ENCODE measurements around the gene MED27.

DNA sequence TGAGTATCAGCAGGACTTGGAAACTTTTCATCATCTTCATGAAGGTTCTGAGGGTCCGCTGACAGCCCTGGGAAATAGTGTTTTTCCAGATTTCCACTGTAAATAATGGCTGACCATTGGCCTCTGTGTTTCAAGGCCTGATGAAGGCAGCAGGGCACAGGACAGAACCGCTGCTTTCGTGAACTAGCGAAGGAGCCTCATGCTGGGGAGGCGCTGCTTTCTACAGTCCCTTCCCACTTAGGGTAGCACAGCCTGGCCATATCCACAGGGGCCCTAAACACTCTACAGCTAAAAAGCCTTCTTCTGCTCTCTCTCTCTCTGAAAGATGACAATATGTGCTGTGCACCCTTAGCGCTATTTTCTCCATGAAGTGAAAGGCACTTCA is 118.2 kb downstream of the MED27 start:
- TF ChIP-seq, protein P1, sequence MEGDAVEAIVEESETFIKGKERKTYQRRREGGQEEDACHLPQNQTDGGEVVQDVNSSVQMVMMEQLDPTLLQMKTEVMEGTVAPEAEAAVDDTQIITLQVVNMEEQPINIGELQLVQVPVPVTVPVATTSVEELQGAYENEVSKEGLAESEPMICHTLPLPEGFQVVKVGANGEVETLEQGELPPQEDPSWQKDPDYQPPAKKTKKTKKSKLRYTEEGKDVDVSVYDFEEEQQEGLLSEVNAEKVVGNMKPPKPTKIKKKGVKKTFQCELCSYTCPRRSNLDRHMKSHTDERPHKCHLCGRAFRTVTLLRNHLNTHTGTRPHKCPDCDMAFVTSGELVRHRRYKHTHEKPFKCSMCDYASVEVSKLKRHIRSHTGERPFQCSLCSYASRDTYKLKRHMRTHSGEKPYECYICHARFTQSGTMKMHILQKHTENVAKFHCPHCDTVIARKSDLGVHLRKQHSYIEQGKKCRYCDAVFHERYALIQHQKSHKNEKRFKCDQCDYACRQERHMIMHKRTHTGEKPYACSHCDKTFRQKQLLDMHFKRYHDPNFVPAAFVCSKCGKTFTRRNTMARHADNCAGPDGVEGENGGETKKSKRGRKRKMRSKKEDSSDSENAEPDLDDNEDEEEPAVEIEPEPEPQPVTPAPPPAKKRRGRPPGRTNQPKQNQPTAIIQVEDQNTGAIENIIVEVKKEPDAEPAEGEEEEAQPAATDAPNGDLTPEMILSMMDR (IDR thresholded peaks at IDR 0.05) = no peak
- TF ChIP-seq POLR2AphosphoS5 (IDR thresholded peaks at IDR 0.05) (no peak), POLR2A (IDR thresholded peaks at IDR 0.05; ENCODE audit: low read depth) (no peak), EP300 (IDR thresholded peaks at IDR 0.05) (no peak)
